GM18505 (cell line): ENCODE measurements around the gene ANKRD44.
A peak's percentile ranks its signal among the peaks of the same experiment; 100 is the strongest.

ENCODE experiments used
- ATAC-seq: cut with Tn5 transposase; IDR thresholded peaks from one replicate; pipeline ENCODE4 v1.9.1; 2021; ENCODE audit not compliant: unreplicated experiment
- POLR2A ChIP-seq: IDR thresholded peaks from 4 replicates; pipeline ENCODE4 v1.6.1; 2011; ENCODE audit warnings: borderline replicate concordance; ENCODE audit not compliant: insufficient read depth, insufficient read length; ENCODE audit errors: extremely low read depth

Gene ANKRD44

DNA sequence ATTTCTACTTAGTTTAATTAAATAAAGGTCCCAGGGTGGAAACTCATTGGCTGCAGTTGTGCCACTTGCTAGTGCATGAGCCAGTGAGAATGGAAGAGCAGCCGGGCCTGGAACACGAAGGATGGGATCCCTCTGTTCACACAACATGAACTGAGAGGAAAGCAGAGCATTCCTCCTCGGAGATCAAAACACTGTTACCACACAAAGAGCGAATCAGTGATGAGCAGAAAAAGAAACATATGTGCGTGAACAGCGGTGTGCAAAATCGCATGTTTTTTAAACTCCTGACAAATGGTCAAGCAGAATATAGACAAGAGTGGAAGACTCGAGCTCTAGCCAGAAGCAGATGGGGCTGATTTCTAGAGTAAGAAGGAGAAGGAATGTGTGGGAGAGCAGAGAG lies 28.4 kb upstream of the ANKRD44 start:
- no peak for ATAC-seq
- TF ChIP-seq POLR2A, result no peak

DNA sequence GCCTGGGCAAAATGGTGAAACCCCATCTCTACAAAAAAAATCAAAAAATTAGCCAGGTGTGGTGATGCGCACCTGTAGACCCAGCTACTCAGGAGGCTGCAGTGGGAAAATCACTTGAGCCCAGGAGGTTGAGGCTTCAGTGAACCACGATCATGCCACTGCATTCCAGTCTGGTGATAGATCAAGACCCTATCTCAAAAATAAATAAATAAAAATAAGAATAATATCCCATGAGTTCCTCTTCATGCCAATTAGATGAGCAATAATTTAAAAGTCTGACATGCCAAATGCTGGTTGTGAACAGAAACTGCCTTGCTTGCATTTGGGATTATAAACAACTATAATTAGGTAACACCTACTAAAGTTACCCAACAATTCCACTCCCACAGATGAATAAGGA lies 22.1 kb upstream of the ANKRD44 start:
- ATAC-seq, result no peak

DNA sequence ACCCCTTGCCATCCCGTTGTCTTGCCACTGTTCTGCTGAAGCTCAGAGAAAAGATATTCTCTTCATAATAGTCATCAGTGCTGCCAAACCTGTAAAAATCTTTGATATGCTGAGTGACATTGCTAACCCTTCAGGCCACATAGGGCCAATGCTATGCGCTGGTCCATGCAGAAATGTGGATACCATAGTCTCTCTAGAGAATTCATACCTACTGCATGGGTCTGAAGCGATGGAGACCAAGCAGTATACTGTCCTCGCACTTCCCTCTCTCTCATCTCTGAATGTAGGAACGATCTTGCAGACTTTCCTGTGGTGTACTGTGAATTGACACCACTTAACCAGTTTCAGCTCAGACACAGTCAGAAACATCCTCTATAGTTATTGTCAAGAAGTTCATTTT lies 17.9 kb upstream of the ANKRD44 start:
- no peak for TF ChIP-seq POLR2A
- ATAC-seq, result no peak

More for the DNA sequence above, 22.1 kb upstream of the ANKRD44 start:
- no peak for TF ChIP-seq POLR2A

DNA sequence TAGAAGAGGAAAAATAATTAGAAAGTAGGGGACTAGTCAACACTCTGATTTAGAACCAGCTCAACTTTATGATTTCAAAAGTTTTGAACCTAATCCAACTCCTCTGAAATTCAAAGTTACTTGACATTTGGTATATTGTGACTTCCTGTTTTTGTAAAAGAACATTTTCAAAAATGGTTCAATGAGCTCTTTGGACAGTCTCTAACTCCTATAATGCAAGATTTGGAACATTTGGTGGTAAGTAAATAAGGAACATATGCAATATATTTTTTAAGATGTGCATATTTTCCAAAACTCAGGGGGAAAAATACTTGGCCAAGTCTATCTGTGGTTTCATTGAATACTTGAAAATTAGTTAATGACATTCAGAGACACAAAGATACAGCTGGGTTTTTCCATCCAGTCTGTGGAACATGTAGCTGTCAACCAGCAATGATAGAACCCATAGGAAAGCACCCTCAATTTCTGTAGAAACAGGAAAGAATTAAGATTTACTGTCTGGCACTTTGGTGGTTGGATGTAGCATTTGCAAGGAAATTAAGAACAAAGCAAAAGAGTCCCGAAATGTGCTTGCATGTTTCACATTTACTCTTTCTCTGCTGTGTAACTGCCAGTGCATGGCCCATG lies 17.0 kb upstream of the ANKRD44 start:
- ATAC-seq, result no peak
- no peak for TF ChIP-seq POLR2A

DNA sequence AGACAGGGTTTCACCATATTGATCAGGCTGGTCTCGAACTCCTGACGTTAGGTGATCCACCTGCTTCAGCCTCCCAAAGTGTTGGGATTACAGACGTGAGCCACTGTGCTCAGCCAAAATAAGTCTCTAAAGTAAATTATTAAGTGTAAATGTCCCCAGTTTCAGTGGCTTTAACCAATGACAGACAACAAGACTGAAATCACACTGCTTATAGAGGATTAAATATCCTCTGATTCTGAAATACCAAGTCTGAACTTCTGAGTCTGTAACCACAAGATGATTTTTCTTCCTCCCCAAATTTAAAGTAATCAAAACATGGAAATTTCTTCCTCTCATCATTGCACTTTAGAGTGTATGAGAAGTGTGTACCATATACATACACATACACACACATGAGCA lies 16.5 kb upstream of the ANKRD44 start:
- no peak for TF ChIP-seq POLR2A

DNA sequence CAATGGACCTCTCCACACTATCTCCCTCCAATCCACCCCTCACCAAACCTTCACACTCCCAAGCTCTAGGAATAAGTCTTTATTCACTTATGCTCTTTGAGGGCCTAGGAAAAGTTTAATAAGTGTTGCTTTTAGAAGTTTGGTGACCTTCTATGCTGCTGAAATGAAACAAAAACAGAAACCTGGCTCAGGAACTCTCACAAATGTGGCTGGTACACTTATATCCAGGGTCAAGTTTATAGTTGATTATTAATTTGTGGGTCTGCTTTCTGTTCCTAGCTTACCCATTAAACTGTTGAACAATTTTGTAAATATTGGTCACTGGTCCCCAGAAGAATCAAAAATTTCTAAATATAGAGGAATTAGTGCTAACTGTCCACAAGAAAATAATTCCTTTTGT lies 14.2 kb upstream of the ANKRD44 start:
- ATAC-seq, result peak; percentile 78

More for the DNA sequence above, 16.5 kb upstream of the ANKRD44 start:
- no peak for ATAC-seq

DNA sequence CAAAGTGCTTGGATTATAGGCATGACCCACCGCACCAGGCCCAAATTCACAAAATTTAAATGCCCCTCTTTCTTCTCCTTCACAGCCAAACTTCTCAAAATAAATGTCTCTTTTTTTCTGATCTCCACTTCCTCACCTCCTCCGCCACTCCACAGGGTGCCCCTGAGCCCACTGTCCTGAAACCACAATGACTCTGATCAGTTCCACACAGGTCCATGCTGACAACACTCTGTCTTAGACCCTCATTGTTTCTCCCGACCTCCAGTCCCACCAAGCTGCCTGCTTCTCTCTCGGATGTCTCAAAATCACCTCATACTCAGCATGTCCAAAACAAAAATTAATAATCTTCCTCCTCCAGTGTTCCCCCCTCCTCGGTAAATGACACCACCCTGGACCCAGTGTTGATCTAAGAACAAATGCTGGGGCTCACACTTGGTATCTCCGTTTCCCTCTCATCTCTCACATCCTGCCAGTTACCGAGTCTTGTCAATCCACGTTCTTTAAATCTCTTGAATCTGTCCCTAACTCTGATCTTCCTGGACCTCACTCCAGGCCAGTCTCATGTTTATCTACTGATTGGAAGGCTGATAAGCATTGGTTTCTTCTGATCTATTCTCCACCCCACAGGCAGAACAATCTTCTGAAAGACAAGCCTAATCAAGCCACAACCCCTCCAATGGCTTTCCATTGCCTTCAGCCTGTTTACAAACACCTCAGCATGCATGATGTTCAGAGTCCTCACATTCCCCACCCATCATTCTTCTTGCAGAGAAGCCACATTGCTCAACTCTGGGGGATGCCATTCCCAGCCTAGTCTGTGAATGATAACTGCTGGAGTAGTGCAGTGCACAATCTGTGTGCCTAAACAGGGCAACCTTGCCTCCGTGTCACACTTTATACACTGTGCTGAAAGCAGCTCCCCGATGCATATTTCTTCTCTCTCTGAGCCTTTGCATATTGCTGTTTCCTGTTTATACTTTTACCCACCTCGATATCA lies 12.4 kb upstream of the ANKRD44 start:
- no peak for TF ChIP-seq POLR2A
- no peak for ATAC-seq

More for the DNA sequence above, 14.2 kb upstream of the ANKRD44 start:
- no peak for TF ChIP-seq POLR2A

DNA sequence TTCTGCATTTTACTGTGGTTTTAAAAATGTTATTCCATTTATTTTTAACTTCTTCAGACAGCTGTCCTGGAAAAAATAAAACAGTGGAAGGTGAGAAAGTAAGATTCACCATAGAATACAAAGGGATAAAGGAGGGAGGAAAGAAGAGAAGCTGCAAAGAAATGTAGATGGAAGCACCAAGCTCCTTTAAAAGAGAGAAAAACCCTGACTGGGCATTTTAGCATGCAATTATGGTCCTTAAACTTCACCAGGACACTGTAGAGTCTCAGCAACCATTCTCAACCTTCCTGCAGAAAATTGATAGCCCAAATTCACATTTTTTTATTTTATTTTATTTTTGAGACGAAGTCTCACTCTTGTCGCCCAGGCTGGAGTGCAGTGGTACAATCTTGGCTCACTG lies 11.6 kb upstream of the ANKRD44 start:
- TF ChIP-seq POLR2A, result no peak
- no peak for ATAC-seq

DNA sequence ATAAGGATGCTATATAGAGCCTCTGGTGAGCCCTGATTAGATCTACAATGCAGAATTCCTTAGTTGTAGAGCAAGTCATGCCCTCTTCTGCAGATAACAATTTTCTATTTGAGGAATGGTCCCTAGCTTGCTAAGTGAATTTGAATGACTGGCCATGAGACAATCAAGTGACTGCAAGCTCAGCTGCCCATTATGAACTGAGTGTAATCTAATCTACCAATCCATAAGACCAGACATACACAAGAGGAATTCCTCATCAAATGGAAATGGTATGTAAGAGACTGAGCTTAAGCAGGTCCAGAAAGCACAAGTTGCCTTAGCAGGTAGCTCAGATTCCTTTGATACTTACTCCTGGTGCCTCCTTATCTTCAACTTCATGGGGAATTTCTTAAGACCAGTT lies 4.8 kb upstream of the ANKRD44 start:
- ATAC-seq, result no peak

DNA sequence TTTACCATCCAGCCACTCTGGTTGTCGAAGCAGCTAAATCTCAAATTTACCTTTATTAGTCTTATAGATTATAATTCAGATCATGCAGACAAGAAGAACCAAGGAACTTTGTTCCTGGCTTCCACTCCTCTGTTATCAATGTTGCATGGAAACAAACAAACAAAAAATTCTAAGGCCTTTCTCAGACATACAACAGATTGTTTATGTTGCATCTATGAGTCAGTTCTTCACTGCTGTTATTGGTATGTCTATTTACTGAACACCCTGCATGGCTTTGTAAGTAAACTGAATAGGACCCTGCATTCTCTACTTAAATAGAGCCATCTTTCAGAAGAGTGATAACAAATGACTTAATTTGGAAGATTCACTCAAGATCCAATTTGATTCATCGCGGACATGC lies 1.6 kb upstream of the ANKRD44 start:
- no peak for TF ChIP-seq POLR2A
- no peak for ATAC-seq

More for the DNA sequence above, 4.8 kb upstream of the ANKRD44 start:
- no peak for TF ChIP-seq POLR2A

DNA sequence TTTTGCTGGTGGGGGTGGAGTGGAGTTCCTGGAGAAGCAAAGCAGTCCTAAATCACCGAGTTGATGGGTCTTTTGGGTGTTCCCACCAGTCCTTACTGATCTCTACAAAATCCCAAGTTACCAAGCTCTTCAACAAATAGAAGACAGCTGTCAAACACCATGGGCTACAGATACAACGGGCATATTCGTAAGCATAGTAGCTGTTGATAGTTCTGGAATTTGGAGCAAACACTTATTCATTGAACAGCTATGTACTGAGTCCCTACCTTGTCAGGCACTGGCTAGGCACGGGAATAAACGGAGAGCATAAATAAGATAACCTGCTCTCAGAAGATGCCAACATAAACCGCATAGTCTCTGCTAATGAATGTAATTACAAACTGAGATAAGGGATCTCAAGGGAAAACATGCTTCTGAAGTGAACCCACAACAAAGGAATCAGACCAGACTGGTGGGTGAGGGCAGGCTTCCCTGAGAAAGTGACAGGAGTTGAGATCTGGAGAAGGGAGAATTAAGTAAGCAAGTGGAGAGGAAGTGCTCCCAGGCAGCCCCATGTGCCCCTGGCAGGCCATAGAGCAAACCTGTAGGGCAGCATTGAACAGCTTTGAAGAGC lies 947 bp upstream of the ANKRD44 start:
- TF ChIP-seq POLR2A, result no peak
- ATAC-seq, result no peak

DNA sequence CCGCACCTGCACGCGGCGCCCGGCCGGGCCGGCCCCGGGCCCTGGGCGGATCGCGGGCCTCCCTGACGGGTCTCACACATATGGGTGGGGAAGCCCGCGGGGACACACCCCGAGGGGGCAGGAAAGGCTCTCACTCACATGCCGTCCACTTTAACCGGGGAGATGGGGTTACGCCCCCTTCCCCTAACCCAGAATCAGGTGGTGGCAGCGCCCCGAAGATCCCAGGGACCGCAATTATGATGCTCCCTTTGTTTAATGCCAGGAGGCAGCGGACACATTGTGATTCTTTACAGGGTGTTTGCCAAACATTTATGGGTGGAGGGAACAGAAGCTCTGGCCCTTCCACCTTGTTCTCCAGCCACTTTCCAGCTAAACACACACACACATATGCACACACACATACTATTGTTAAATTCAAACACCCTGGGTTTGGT lies 424 bp upstream of the ANKRD44 start:
- ATAC-seq, result no peak
- TF ChIP-seq POLR2A, result no peak

DNA sequence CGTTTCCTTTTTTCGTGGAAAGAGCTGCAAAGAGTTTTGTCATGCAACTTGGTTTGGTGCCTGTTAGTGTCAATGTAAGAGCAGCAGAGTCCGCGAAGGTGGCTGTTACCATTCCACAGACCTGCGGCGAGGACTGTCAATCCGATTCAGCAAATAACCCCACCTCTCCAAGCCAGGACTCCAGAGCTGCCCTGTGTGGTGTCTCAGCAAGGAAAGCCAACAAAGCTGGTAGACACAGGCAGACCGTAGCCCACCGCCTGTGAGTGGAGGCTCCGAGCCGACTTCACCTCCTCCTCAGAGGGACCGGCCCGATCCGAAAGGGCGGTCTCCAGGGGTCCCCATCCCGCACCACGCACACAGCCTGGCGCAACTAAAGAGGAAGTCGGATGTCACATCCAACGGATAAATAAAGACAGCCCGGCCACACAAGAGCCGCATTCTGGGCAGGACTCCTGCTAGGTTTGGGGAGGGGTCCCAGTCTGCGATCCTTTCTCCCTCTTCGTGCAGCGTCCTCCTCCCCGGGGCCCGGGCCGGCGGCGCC lies 819 bp downstream of the ANKRD44 start:
- TF ChIP-seq POLR2A, result peak; percentile 24
- ATAC-seq, result peak; percentile 2
